ENCODE data around the gene ANKRD42.

- no peak for TF ChIP-seq CTCF (IDR thresholded peaks at IDR 0.05)
- peak; percentile 100 for TF ChIP-seq POLR2A (IDR thresholded peaks at IDR 0.05)
These were observed 36.4 kb upstream of the ANKRD42 start, which contains the start of gene PCF11 for GRCh38 chr11:83156996-83157593.

Data from heart left ventricle (tissue), 13 donors.